ENCODE measurements around the gene AHRR. TPM values are rescaled to one million over a fixed set of nuclear protein-coding genes. Genes with fewer than 3 reads are reported as not detected.

The AHRR gene
- total and polyA plus RNA-seq, 10 of the 15 experiments (the other 5 are each of a cell fraction or from before 2014, with no cell fraction given) = 0.90 to 35.2 (median 19.2) TPM

DNA sequence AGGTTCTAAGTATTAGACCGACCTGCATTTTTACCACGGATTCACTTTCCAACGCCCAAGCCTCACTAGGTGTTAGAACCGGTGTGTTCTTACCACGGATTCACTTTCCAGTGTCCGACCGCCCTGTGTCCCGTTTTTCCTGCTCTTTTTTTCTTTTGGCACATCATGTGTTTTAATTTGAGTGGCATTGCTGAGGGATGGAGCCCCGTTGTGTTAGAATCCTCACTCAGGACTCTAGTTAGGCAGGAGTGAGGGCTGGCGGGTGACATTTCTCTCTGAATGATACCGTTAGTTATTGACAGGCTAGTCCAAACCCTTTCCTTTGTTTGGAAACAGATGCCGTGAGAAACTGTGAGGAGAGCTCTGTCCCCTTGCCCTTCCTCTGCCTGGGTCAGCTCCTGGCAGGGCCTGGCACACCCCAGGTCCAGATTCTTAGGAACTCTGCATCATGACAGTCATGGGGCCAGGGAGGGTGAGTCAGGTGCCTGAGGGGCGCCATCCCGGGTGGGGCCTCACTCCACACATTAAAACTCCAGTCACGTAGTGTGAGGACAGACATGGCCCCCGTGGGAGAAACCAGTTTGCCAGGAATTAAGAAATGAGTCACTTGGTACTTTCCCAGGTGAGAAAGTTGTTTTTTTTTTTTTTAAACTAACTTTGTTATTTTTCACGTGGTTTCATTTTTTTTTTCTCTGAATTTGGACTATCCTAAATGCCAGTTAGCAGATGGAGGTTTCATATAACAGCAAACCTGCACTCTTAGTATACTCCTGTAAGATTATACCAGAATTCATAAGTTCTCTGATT lies 137.2 kb downstream of the AHRR start (continued):
- peak; percentile 46; the same call in 1 of the 2 replicates for TF ChIP-seq SMARCA5 (IDR thresholded peaks at IDR 0.05)
- TF ChIP-seq ZBED1 (IDR thresholded peaks at IDR 0.05; ENCODE audit: borderline replicate concordance) = 0 out of 2 replicates have a peak, but pooled peaks have one; percentile 30
- TF ChIP-seq ZNF217 (IDR thresholded peaks at IDR 0.05) = no peak
- peak in 1 of 2 experiments; percentile 57; a peak in 2 of 4 replicates for TF ChIP-seq ETV6 (conservative IDR thresholded peaks at IDR 0.05 in 1 of 2, IDR thresholded peaks at IDR 0.05 in 1 of 2; ENCODE audit: borderline replicate concordance in 1 of 2, low read depth in 1 of 2)
- no peak for TF ChIP-seq HDAC6 (IDR thresholded peaks at IDR 0.05; ENCODE audit: unreplicated experiment)
- TF ChIP-seq YY1 (IDR thresholded peaks at IDR 0.05; ENCODE audit: low read depth, low read length) = peak; percentile 82
- peak; percentile 44; the same call in 1 of the 2 replicates for TF ChIP-seq GATAD2B (conservative IDR thresholded peaks at IDR 0.05; ENCODE audit: low read depth)
- TF ChIP-seq, protein P1, sequence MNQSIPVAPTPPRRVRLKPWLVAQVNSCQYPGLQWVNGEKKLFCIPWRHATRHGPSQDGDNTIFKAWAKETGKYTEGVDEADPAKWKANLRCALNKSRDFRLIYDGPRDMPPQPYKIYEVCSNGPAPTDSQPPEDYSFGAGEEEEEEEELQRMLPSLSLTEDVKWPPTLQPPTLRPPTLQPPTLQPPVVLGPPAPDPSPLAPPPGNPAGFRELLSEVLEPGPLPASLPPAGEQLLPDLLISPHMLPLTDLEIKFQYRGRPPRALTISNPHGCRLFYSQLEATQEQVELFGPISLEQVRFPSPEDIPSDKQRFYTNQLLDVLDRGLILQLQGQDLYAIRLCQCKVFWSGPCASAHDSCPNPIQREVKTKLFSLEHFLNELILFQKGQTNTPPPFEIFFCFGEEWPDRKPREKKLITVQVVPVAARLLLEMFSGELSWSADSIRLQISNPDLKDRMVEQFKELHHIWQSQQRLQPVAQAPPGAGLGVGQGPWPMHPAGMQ (IDR thresholded peaks at IDR 0.05; ENCODE audit: borderline replicate concordance) = no peak
- TF ChIP-seq RUNX3 (IDR thresholded peaks at IDR 0.05; ENCODE audit: low read length) = peak; percentile 65
- TF ChIP-seq SMAD5 (IDR thresholded peaks at IDR 0.05; ENCODE audit: low read depth) = no peak
- peak; percentile 81 for TF ChIP-seq NBN (IDR thresholded peaks at IDR 0.05)
- TF ChIP-seq, protein P2, sequence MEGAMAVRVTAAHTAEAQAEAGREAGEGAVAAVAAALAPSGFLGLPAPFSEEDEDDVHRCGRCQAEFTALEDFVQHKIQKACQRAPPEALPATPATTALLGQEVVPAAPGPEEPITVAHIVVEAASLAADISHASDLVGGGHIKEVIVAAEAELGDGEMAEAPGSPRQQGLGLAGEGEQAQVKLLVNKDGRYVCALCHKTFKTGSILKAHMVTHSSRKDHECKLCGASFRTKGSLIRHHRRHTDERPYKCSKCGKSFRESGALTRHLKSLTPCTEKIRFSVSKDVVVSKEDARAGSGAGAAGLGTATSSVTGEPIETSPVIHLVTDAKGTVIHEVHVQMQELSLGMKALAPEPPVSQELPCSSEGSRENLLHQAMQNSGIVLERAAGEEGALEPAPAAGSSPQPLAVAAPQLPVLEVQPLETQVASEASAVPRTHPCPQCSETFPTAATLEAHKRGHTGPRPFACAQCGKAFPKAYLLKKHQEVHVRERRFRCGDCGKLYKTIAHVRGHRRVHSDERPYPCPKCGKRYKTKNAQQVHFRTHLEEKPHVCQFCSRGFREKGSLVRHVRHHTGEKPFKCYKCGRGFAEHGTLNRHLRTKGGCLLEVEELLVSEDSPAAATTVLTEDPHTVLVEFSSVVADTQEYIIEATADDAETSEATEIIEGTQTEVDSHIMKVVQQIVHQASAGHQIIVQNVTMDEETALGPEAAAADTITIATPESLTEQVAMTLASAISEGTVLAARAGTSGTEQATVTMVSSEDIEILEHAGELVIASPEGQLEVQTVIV (IDR thresholded peaks at IDR 0.05; ENCODE audit: borderline replicate concordance, partially characterized antibody) = no peak
- no peak for TF ChIP-seq ZNF207 (IDR thresholded peaks at IDR 0.05; ENCODE audit: borderline replicate concordance)
- no peak for TF ChIP-seq RFX5 (IDR thresholded peaks at IDR 0.05; ENCODE audit: low read depth, low read length)
- no peak for TF ChIP-seq KLF5 (IDR thresholded peaks at IDR 0.05; ENCODE audit: partially characterized antibody)
- no peak for TF ChIP-seq SMC3 (IDR thresholded peaks at IDR 0.05; ENCODE audit: borderline replicate concordance, low read length)
- TF ChIP-seq, protein P3, sequence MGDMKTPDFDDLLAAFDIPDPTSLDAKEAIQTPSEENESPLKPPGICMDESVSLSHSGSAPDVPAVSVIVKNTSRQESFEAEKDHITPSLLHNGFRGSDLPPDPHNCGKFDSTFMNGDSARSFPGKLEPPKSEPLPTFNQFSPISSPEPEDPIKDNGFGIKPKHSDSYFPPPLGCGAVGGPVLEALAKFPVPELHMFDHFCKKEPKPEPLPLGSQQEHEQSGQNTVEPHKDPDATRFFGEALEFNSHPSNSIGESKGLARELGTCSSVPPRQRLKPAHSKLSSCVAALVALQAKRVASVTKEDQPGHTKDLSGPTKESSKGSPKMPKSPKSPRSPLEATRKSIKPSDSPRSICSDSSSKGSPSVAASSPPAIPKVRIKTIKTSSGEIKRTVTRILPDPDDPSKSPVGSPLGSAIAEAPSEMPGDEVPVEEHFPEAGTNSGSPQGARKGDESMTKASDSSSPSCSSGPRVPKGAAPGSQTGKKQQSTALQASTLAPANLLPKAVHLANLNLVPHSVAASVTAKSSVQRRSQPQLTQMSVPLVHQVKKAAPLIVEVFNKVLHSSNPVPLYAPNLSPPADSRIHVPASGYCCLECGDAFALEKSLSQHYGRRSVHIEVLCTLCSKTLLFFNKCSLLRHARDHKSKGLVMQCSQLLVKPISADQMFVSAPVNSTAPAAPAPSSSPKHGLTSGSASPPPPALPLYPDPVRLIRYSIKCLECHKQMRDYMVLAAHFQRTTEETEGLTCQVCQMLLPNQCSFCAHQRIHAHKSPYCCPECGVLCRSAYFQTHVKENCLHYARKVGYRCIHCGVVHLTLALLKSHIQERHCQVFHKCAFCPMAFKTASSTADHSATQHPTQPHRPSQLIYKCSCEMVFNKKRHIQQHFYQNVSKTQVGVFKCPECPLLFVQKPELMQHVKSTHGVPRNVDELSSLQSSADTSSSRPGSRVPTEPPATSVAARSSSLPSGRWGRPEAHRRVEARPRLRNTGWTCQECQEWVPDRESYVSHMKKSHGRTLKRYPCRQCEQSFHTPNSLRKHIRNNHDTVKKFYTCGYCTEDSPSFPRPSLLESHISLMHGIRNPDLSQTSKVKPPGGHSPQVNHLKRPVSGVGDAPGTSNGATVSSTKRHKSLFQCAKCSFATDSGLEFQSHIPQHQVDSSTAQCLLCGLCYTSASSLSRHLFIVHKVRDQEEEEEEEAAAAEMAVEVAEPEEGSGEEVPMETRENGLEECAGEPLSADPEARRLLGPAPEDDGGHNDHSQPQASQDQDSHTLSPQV (IDR thresholded peaks at IDR 0.05) = peak; percentile 17; the same call in 1 of the 2 replicates
- TF ChIP-seq, protein P4, sequence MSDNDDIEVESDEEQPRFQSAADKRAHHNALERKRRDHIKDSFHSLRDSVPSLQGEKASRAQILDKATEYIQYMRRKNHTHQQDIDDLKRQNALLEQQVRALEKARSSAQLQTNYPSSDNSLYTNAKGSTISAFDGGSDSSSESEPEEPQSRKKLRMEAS (IDR thresholded peaks at IDR 0.05; ENCODE audit: low read depth, low read length) = no peak
- TF ChIP-seq TCF3 (IDR thresholded peaks at IDR 0.05; ENCODE audit: borderline replicate concordance, insufficient read depth, low read depth, low read length) = no peak
- no peak for TF ChIP-seq IRF4 (IDR thresholded peaks at IDR 0.05; ENCODE audit: low read depth, low read length)
- peak; percentile 88 to 92 for TF ChIP-seq IKZF2 (IDR thresholded peaks at IDR 0.05)
- peak; percentile 67 for TF ChIP-seq MTA2 (IDR thresholded peaks at IDR 0.05; ENCODE audit: low read depth)
- no peak for TF ChIP-seq ZZZ3 (IDR thresholded peaks at IDR 0.05; ENCODE audit: control insufficient read depth, insufficient read length, low read depth)
- TF ChIP-seq JUNB (IDR thresholded peaks at IDR 0.05) = peak; percentile 85

Measured in GM12878 (cell line).